IPS DF 19.7 (cell line): ENCODE results near the gene SLC35F3.

ENCODE experiments used
- DNase-seq: peaks from one replicate; pipeline ENCODE4 v3.0.0-alpha.2; 2013; ENCODE audit warnings: low read depth, low spot score

Gene SLC35F3

GRCh38 chr1:233972951-233973635, 68.6 kb downstream of the SLC35F3 start:
- no peak for DNase-seq

- no peak for DNase-seq
Observed at GRCh38 chr1:233975486-233975885, 71.0 kb downstream of the SLC35F3 start.

GRCh38 chr1:233981042-233981675, 76.7 kb downstream of the SLC35F3 start:
- no peak for DNase-seq

DNA sequence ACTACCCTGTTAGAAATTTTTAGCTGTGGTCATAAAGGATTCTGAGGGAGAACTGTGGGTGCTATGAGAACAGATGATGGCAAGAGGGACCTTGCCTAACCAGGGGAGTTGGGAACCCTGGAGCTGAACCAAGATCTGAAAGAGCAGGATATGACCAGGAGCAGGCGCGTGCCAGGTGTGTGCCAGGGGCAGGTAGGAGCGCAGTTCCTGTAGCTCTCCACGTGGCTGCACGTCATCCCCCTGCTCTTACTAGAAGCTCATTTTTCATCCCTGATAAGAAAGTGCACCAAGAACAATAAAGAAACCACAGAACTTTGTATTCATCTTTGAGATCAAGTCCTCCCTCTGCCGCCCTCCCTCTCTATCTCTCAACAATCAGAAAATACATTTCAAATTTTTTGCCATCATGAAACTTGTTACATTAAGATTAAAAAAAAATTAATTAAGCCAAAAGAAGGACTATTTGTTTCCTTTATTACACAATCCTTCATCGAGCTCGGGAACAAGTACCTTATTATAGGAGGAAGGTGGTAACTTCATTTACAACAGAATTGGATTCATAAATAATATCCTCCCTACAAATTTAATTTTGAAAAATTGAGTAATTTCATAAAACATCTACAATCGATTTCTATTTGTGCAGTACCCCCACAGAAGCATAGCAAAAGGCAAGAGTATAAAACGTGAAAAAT, 78.5 kb downstream of the SLC35F3 start:
- no peak for DNase-seq

DNA sequence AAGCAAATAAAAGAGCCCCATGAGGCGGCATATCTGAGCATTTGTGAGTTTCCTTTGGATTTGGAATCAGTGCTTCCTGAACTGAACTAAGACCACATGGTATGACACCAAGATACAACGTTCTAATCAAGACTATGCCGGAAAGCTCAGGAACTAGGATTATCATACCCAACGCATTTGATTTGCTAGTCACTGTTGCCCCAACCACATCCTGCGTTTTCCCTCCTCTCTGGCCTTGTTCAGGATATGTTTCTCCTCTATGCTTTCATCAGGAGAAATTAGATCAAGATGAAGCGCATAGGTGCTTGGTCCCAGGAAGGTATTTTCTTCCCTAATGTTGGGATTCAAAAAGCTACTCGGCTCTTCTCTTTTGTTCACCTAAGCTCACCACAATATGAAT, 79.3 kb downstream of the SLC35F3 start:
- no peak for DNase-seq

DNA sequence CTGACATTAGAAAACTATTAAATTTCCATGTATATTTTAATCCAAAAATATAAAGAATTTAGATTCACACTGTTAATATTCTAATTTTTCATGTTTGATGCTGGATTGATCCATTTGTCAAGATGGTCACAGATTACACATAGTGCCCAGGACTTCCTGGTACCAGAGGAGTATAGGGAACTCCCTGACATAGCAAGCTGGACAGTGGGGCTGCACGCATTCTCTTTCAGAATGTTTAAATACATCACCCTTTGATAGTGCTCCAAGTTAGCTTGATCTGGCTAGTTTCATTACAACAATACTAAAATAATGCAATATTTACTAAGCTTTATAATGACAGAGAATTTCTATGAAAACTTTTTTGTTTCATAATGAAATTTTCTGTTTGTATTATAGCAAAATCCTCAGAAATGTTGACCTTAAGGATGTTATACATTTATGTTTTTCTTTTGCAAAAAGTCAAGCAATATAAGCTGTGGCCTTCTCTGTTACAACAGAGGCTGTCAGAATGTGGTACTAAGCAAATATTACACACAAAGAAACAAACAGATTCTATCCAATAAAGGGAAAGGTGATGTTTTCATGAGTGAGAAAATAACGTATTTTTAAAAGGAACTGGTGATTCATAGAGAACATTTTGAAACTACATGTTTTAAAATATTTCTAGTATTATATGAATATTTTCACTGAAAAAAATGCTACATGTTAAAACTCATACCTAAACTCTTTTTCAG, 84.7 kb downstream of the SLC35F3 start:
- DNase-seq = no peak

GRCh38 chr1:233990486-233990885, 86.0 kb downstream of the SLC35F3 start:
- DNase-seq = no peak

GRCh38 chr1:233993651-233994050, 89.2 kb downstream of the SLC35F3 start:
- no peak for DNase-seq

- DNase-seq = no peak
Observed at GRCh38 chr1:233994112-233994511, 89.6 kb downstream of the SLC35F3 start.

DNA sequence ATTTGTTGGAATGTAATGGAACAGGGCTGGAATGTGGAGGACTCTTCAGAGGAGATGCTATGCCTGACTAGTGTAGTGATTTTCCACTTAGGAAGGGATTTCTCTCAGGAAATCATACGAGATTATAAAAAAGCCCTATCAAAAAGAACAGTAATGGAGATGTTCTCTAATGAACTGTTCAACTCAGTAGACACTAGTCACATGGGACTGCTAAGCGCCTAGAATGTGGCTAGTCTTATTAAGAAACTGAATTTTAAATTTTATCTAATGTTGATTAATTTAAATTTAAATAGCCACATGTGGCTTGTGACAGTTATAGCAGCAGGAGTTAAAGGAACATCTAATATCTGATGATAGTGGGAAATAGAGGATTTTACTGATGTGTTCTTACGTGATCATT, 94.0 kb downstream of the SLC35F3 start:
- DNase-seq = no peak

- DNase-seq = no peak
Observed at GRCh38 chr1:233998891-233999290, 94.4 kb downstream of the SLC35F3 start.

GRCh38 chr1:234000557-234001041, 96.1 kb downstream of the SLC35F3 start:
- DNase-seq = no peak

- no peak for DNase-seq
Observed at GRCh38 chr1:234001817-234002216, 97.3 kb downstream of the SLC35F3 start.

DNA sequence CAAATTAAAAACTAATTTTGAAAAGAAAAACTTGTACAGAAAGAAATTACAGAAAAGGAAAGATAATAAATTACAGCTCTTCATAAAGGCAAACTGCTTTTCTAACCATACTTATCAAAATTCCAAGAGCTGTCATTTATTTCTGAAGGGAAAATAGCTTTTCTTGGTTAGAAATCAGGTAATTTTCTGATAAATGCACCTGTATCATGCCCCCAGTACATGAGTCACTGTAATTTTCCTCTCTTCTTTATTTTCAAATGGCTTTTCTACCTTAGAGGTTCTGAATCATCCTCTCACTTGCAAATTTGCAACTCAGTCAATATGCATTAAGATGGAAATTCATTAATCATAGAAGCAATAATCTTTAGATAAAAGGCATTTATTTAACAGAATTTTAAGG, 100.1 kb downstream of the SLC35F3 start:
- DNase-seq = no peak

DNA sequence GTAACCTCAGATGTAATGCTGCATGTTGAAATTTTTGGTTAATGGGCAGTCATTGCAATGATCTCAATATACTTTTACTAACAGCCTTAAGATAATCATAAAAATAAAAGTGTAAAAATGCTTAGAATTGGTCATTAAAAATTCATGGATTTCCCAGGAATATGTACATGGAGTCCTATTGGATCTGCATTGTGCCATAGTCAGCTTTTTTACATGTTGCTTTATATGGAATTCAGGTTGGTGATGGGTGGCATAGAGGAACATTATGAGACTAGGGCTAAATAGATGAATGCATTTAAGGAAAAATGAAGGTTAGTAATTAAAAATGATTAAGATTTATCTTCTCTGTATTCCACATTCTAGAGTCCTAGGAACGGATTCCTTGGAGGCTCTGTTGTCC, 103.2 kb downstream of the SLC35F3 start:
- no peak for DNase-seq

GRCh38 chr1:234008591-234008990, 104.1 kb downstream of the SLC35F3 start:
- DNase-seq = no peak

DNA sequence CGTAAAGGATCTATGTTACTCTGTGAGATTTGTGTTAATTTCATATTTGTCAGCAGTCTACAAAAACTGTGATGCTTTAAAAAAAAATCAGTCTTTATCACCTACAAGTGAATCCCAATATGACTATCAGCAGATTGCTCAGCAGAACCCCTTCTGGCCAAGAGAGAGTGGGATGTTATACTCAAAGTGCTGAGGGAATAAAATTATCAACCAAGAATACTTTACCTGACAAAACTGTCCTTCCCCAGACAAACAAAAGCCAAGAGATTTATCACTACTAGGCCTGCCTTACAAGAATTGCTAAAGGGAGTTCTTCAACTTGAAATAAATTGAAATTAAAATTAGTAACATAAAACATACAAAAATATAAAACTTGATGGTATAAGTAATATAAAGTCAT, 105.2 kb downstream of the SLC35F3 start:
- DNase-seq = no peak

DNA sequence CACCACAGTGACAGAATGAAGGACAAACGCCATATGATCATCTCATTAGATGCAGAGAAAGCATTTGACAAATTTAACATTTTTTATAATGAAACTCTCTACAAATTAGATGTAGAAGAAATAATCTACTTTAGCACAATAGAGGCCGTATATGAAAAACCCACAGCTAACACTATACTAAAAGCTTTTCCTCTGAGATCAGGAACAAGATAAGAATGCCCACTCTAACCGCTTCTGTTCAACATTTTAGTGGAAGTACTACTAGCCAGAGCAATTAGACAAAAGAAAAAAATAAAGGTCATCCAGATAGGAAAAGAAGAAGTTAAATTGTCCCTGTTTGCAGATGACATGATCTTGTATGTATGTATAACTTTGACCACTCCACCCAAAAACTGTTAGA, 109.7 kb downstream of the SLC35F3 start:
- no peak for DNase-seq

GRCh38 chr1:234018816-234019215, 114.3 kb downstream of the SLC35F3 start:
- DNase-seq = no peak

GRCh38 chr1:234019387-234019786, 114.9 kb downstream of the SLC35F3 start:
- no peak for DNase-seq

GRCh38 chr1:234022302-234022701, 117.8 kb downstream of the SLC35F3 start:
- DNase-seq = no peak

DNA sequence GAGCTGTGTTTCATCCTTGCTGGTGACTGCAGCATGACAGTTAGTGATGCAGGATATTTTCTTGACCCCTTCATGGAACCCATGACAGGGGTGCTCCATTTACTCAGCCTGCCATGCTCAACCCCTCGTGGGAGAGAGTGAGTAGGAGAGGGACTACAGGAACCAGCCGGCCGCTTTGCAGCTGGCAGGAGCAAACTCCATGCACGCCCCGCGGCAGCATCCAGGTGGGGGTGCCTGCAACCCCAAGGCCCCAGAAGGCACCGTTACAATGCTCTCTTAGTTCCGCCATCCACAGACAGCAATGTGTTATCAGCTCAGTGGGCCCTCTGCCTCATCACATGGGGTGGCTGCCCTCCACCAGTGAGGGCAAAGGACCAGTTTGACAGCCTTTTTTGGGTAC, 135.1 kb downstream of the SLC35F3 start:
- no peak for DNase-seq
